Left renal pelvis (tissue), 4 donors: ENCODE results near the gene PDE6B. TPM values are rescaled to one million over a fixed set of nuclear protein-coding genes. Genes with fewer than 3 reads are reported as not detected.
"Not testable (repeated sequence)": the region's sequence is repeated elsewhere in the genome, so short reads cannot be mapped to it uniquely, and the experiment has no call there.

Experiments
- DNase-seq, 4 donors: peaks; one replicate each; pipeline ENCODE4 v3.0.0-alpha.2; 2013; ENCODE audit warnings: low read depth in 4 of 4, low spot score in 3 of 4
- polyA plus RNA-seq, 4 donors: library from polyadenylated mRNA; unstranded; fragments of 120-200 nt; gene quantifications; one replicate each; pipeline ENCODE4 v1.2.1, GENCODE V29; 2013; ENCODE audit not compliant: insufficient read length in 4 of 4

PDE6B gene
- polyA plus RNA-seq, 4 donors = 10.7 to 48.6 (median 34.6) TPM

GRCh38 chr4:680928-681645 lies 55.7 kb downstream of the PDE6B start:
- DNase-seq = no peak

- no peak for DNase-seq
Measured at GRCh38 chr4:681736-682451, 56.5 kb downstream of the PDE6B start.

GRCh38 chr4:682490-683172 lies 57.3 kb downstream of the PDE6B start:
- no peak for DNase-seq

GRCh38 chr4:683247-683897 lies 58.0 kb downstream of the PDE6B start:
- no peak for DNase-seq

GRCh38 chr4:683982-684622 lies 58.7 kb downstream of the PDE6B start:
- DNase-seq = no peak

GRCh38 chr4:684623-685327 lies 59.4 kb downstream of the PDE6B start:
- no peak for DNase-seq

GRCh38 chr4:685679-686412 lies 60.5 kb downstream of the PDE6B start:
- DNase-seq = no peak

GRCh38 chr4:686413-687040 lies 61.2 kb downstream of the PDE6B start:
- DNase-seq = no peak

- no peak for DNase-seq
Measured at GRCh38 chr4:687048-687970, 61.9 kb downstream of the PDE6B start.

- no peak for DNase-seq
Measured at GRCh38 chr4:687971-688853, 62.8 kb downstream of the PDE6B start.

GRCh38 chr4:688854-689681 lies 63.7 kb downstream of the PDE6B start, which contains the start of gene SLC49A3:
Gene SLC49A3 (minus strand): TSS chr4:689151. CDS start chr4:689127, 24 bp downstream.
- DNase-seq = no peak

- DNase-seq = no peak
Measured at GRCh38 chr4:689723-690122, 64.3 kb downstream of the PDE6B start.

GRCh38 chr4:692771-693554 lies 67.6 kb downstream of the PDE6B start:
- DNase-seq = no peak

- not testable (repeated sequence) for DNase-seq
Measured at GRCh38 chr4:694341-694940, 69.1 kb downstream of the PDE6B start.
